Caco-2 (cell line): Measurements from ENCODE around the gene NEK11. TPM values are rescaled to one million over a fixed set of nuclear protein-coding genes. Genes with fewer than 3 reads are reported as not detected.

Experiments
- BruUV-seq: library from RNA; stranded (reverse); fragments of 400-500 nt; replicated peaks from 2 replicates; lab custom pipeline; 2021; lab: Mats Ljungman, UMichigan
- CTCF ChIA-PET: fragments of 300-600 bp; sonication (Branson Sonifier 250); formaldehyde crosslinking; loops from one replicate; lab custom pipeline; 2022; ENCODE audit warnings: antibody characterized with exemption; lab: Charles Lee
- POLR2A ChIA-PET: fragments of 300-600 bp; sonication (Branson Sonifier 250); formaldehyde crosslinking; loops from one replicate; lab custom pipeline; 2022; ENCODE audit warnings: antibody characterized with exemption; lab: Charles Lee
- DNase-seq, 2 experiments: peaks; one replicate each; pipeline versions ENCODE4 v3.0.0 to v3.0.0-alpha.2; 2020 to 2022
- H3K27me3 ChIP-seq: replicated peaks from 2 replicates; pipeline ENCODE4 v1.6.0; 2011; ENCODE audit warnings: low read length; ENCODE audit not compliant: control insufficient read depth, insufficient read depth
- H3K36me3 ChIP-seq: 2 replicates; pipeline ENCODE4 v1.5.1; 2011; ENCODE audit warnings: low read length; ENCODE audit not compliant: control insufficient read depth, insufficient read depth
- H3K4me1 ChIP-seq: fragments of 250-450 bp; sonication (Bioruptor Pico); 2 replicates; pipeline ENCODE4 v1.5.1; 2020; ENCODE audit warnings: mild to moderate bottlenecking
- H3K4me3 ChIP-seq: 2 replicates; pipeline ENCODE4 v1.5.1; 2011; ENCODE audit warnings: low read depth, mild to moderate bottlenecking, control low read depth, low read length
- H3K9me3 ChIP-seq: fragments of 250-450 bp; sonication (Bioruptor Pico); 2 replicates; pipeline ENCODE4 v1.5.1; 2020; ENCODE audit warnings: mild to moderate bottlenecking, moderate library complexity
- H3K27ac Mint-ChIP-seq: one replicate; pipeline ENCODE4 v1.8.0; 2022; ENCODE audit warnings: mixed read lengths; ENCODE audit not compliant: unreplicated experiment
- H3K27me3 Mint-ChIP-seq: one replicate; pipeline ENCODE4 v1.8.0; 2022; ENCODE audit warnings: mixed read lengths; ENCODE audit not compliant: insufficient read depth, unreplicated experiment
- H3K36me3 Mint-ChIP-seq: one replicate; pipeline ENCODE4 v1.8.0; 2022; ENCODE audit warnings: mild to moderate bottlenecking, mixed read lengths; ENCODE audit not compliant: insufficient read depth, unreplicated experiment
- H3K4me1 Mint-ChIP-seq: one replicate; pipeline ENCODE4 v1.8.0; 2022; ENCODE audit warnings: low read depth, mixed read lengths; ENCODE audit not compliant: unreplicated experiment
- H3K4me3 Mint-ChIP-seq: one replicate; pipeline ENCODE4 v1.8.0; 2022; ENCODE audit warnings: mild to moderate bottlenecking, moderate library complexity, mixed read lengths; ENCODE audit not compliant: unreplicated experiment
- H3K9me3 Mint-ChIP-seq: one replicate; pipeline ENCODE4 v1.8.0; 2022; ENCODE audit warnings: mixed read lengths; ENCODE audit not compliant: unreplicated experiment
- CTCF ChIP-seq, 2 experiments: fragments of 200-600 bp in 1 of 2; IDR thresholded peaks; 1 replicate in 1 of 2; 2 replicates in 1 of 2; pipeline versions ENCODE4 v1.5.1 to v1.8.0; 2011 to 2022; ENCODE audit warnings: antibody characterized with exemption in 1 of 2, control low read depth in 1 of 2, inconsistent platforms in 1 of 2, low read depth in 1 of 2, low read length in 1 of 2, mild to moderate bottlenecking in 1 of 2, moderate library complexity in 1 of 2; ENCODE audit not compliant: insufficient read depth in 1 of 2, severe bottlenecking in 1 of 2, unreplicated experiment in 1 of 2
- intact Hi-C: fragments of 100-400 bp; cut with micrococcal nuclease; formaldehyde crosslinking; loops from one replicate; pipeline ENCODE4 v1.10.0; 2022; ENCODE audit not compliant: unreplicated experiment
- total RNA-seq: library from RNA; stranded (reverse); gene quantifications from 2 replicates; pipeline ENCODE4 v1.2.3, GENCODE V29; 2022

NEK11 gene
- total RNA-seq, 1 experiment from 2014 or later: 4.4 TPM

- peak; percentile 95 to 96 for DNase-seq
- H3K36me3 ChIP-seq: no peaks in the 10 kb centered on the region; the same call in 1 of the 2 replicates
- peaks cover 8% of the 10 kb centered on the region for H3K36me3 Mint-ChIP-seq
- H3K9me3 Mint-ChIP-seq: no peaks in the 10 kb centered on the region
- H3K4me1 ChIP-seq: no peaks in the 10 kb centered on the region
- H3K4me1 Mint-ChIP-seq: peaks cover 7% of the 10 kb centered on the region
- peak overlapping the region; percentile 87 for H3K4me3 Mint-ChIP-seq
- intact Hi-C loops: loop anchor here (1.0 kb wide), 1 partner anchor 20 kb away; the partner anchor contains the start of gene NUDT16
- POLR2A ChIA-PET: interaction anchor here (1.0 kb wide), 1 partner anchor 20 kb away, joined by 10 read pairs; the partner anchor contains the start of gene NUDT16
- no peak for TF ChIP-seq CTCF (IDR thresholded peaks at IDR 0.05; ENCODE audit: insufficient read depth in 1 of 2, low read depth in 1 of 2, low read length in 1 of 2, severe bottlenecking in 1 of 2, unreplicated experiment in 1 of 2)
- no TSS peak for BruUV-seq
- no peaks in the 10 kb centered on the region for H3K27me3 Mint-ChIP-seq
- peak overlapping the region; percentile 84 for H3K27ac Mint-ChIP-seq
- peak overlapping the region; percentile 84 for H3K4me3 ChIP-seq
- H3K9me3 ChIP-seq: no peaks in the 10 kb centered on the region
- CTCF ChIA-PET: no interaction called here
- H3K27me3 ChIP-seq: no peaks in the 10 kb centered on the region
Observed at GRCh38 chr3:131361464-131362421, 335.1 kb downstream of the NEK11 start.

- Histone ChIP-seq H3K4me1 (no peaks in the 10 kb centered on the region), H3K27me3 (no peaks in the 10 kb centered on the region), H3K4me3 (no peak overlapping the region), H3K36me3 (no peaks in the 10 kb centered on the region), H3K9me3 (no peaks in the 10 kb centered on the region)
- H3K36me3 Mint-ChIP-seq: peaks cover 6% of the 10 kb centered on the region
- H3K4me3 Mint-ChIP-seq: peak overlapping the region; percentile 87
- DNase-seq: no peak
- peaks cover 7% of the 10 kb centered on the region for H3K4me1 Mint-ChIP-seq
- no peak overlapping the region for H3K27ac Mint-ChIP-seq
- CTCF ChIA-PET: no interaction called here
- POLR2A ChIA-PET: interaction anchor here (1.6 kb wide), 1 partner anchor 18 kb away, joined by 7 read pairs; the partner anchor contains the start of gene NUDT16
- BruUV-seq: no TSS peak
- no peak for TF ChIP-seq CTCF (IDR thresholded peaks at IDR 0.05; ENCODE audit: insufficient read depth in 1 of 2, low read depth in 1 of 2, low read length in 1 of 2, severe bottlenecking in 1 of 2, unreplicated experiment in 1 of 2)
- H3K27me3 Mint-ChIP-seq: no peaks in the 10 kb centered on the region
- intact Hi-C loops: no loop called here
- H3K9me3 Mint-ChIP-seq: no peaks in the 10 kb centered on the region
Observed at GRCh38 chr3:131363275-131363674, 336.6 kb downstream of the NEK11 start.

- Mint-ChIP-seq H3K9me3 (no peaks in the 10 kb centered on the region), H3K4me3 (no peak overlapping the region), H3K27ac (no peak overlapping the region), H3K36me3 (no peaks in the 10 kb centered on the region), H3K27me3 (no peaks in the 10 kb centered on the region), H3K4me1 (no peaks in the 10 kb centered on the region)
- H3K9me3 ChIP-seq: no peaks in the 10 kb centered on the region
- DNase-seq: no peak
- POLR2A ChIA-PET: interaction anchor here (1.0 kb wide), 1 partner anchor 11 kb away, joined by 4 read pairs; the partner anchor contains the start of gene NUDT16
- no peaks in the 10 kb centered on the region for H3K36me3 ChIP-seq
- H3K4me1 ChIP-seq: no peaks in the 10 kb centered on the region
- CTCF ChIA-PET: no interaction called here
- no peaks in the 10 kb centered on the region for H3K27me3 ChIP-seq
- no peak for TF ChIP-seq CTCF (IDR thresholded peaks at IDR 0.05; ENCODE audit: insufficient read depth in 1 of 2, low read depth in 1 of 2, low read length in 1 of 2, severe bottlenecking in 1 of 2, unreplicated experiment in 1 of 2)
- intact Hi-C loops: no loop called here
- H3K4me3 ChIP-seq: no peak overlapping the region
- BruUV-seq: no TSS peak
Observed at GRCh38 chr3:131370935-131371687, 344.4 kb downstream of the NEK11 start.
